ENCODE results near the gene EIF4G3.

GRCh38 chr1:21205416-21205815 lies 28.7 kb upstream of the EIF4G3 start:
- no peak for TF ChIP-seq TAF1 (IDR thresholded peaks at IDR 0.05; ENCODE audit: low read depth)
- no peak for TF ChIP-seq CEBPB (IDR thresholded peaks at IDR 0.05)
- TF ChIP-seq EGR1 (IDR thresholded peaks at IDR 0.05), result no peak
- TF ChIP-seq FOXM1 (IDR thresholded peaks at IDR 0.05; ENCODE audit: borderline replicate concordance, low read depth), result no peak
- no peak for TF ChIP-seq EP300 (IDR thresholded peaks at IDR 0.05; ENCODE audit: borderline replicate concordance)
- no peak for TF ChIP-seq YY1 (IDR thresholded peaks at IDR 0.05; ENCODE audit: low read depth)
- no peak for TF ChIP-seq REST (IDR thresholded peaks at IDR 0.05; ENCODE audit: low read depth)
- TF ChIP-seq TCF12 (IDR thresholded peaks at IDR 0.05; ENCODE audit: low read depth), result no peak
- no peak for TF ChIP-seq ZBTB7A (IDR thresholded peaks at IDR 0.05; ENCODE audit: low read depth)
